ENCODE results near the gene TGFBR1.

GRCh38 chr9:99182356-99182755 lies 77.4 kb downstream of the TGFBR1 start:
- no peak for TF ChIP-seq TAF1 (IDR thresholded peaks at IDR 0.05; ENCODE audit: low read depth)
- no peak for TF ChIP-seq EP300 (IDR thresholded peaks at IDR 0.05; ENCODE audit: borderline replicate concordance)
- TF ChIP-seq MAX (IDR thresholded peaks at IDR 0.05), result no peak
- no peak for TF ChIP-seq EGR1 (IDR thresholded peaks at IDR 0.05)
- TF ChIP-seq, protein P1, sequence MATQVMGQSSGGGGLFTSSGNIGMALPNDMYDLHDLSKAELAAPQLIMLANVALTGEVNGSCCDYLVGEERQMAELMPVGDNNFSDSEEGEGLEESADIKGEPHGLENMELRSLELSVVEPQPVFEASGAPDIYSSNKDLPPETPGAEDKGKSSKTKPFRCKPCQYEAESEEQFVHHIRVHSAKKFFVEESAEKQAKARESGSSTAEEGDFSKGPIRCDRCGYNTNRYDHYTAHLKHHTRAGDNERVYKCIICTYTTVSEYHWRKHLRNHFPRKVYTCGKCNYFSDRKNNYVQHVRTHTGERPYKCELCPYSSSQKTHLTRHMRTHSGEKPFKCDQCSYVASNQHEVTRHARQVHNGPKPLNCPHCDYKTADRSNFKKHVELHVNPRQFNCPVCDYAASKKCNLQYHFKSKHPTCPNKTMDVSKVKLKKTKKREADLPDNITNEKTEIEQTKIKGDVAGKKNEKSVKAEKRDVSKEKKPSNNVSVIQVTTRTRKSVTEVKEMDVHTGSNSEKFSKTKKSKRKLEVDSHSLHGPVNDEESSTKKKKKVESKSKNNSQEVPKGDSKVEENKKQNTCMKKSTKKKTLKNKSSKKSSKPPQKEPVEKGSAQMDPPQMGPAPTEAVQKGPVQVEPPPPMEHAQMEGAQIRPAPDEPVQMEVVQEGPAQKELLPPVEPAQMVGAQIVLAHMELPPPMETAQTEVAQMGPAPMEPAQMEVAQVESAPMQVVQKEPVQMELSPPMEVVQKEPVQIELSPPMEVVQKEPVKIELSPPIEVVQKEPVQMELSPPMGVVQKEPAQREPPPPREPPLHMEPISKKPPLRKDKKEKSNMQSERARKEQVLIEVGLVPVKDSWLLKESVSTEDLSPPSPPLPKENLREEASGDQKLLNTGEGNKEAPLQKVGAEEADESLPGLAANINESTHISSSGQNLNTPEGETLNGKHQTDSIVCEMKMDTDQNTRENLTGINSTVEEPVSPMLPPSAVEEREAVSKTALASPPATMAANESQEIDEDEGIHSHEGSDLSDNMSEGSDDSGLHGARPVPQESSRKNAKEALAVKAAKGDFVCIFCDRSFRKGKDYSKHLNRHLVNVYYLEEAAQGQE (IDR thresholded peaks at IDR 0.05; ENCODE audit: low read depth), result no peak
- no peak for TF ChIP-seq TEAD4 (IDR thresholded peaks at IDR 0.05)
- TF ChIP-seq RAD21 (IDR thresholded peaks at IDR 0.05; ENCODE audit: low read depth), result no peak
- TF ChIP-seq NFIC (IDR thresholded peaks at IDR 0.05), result no peak
- TF ChIP-seq TCF12 (IDR thresholded peaks at IDR 0.05; ENCODE audit: low read depth), result no peak
- TF ChIP-seq ZBTB7A (IDR thresholded peaks at IDR 0.05; ENCODE audit: low read depth), result no peak
- no peak for TF ChIP-seq CEBPB (IDR thresholded peaks at IDR 0.05)
